CD14-positive monocyte (primary cell): ENCODE measurements around the gene CFAP43. TPM values are rescaled to one million over a fixed set of nuclear protein-coding genes. Genes with fewer than 3 reads are reported as not detected.
A peak's percentile ranks its signal among the peaks of the same experiment; 100 is the strongest.

Experiments
- DNase-seq, 3 donors: peaks; one replicate each; pipeline ENCODE4 v3.0.0-alpha.2; 2011 to 2022
- H2AFZ ChIP-seq: 2 replicates; pipeline ENCODE4 v1.6.0; 2012; ENCODE audit warnings: mild to moderate bottlenecking, low read depth, low read length, inconsistent platforms; ENCODE audit not compliant: insufficient read depth, poor library complexity, severe bottlenecking
- H3K27ac ChIP-seq, 2 donors: 1 replicate in 1 of 2; 2 replicates in 1 of 2; pipeline ENCODE4 v1.5.1; 2012 to 2013; ENCODE audit warnings: low read length in 2 of 2, control low read depth in 1 of 2, inconsistent platforms in 1 of 2, low read depth in 1 of 2, mild to moderate bottlenecking in 1 of 2
- H3K27me3 ChIP-seq, 2 donors: one replicate each; pipeline versions ENCODE4 v1.6.0 to v1.6.1; 2011 to 2013; ENCODE audit warnings: low read length in 2 of 2; ENCODE audit not compliant: control insufficient read depth in 2 of 2, insufficient read depth in 2 of 2
- H3K36me3 ChIP-seq, 2 donors: replicated peaks in 1 of 2; 1 replicate in 1 of 2; 2 replicates in 1 of 2; pipeline versions ENCODE4 v1.5.1 to v1.6.1; 2012 to 2013; ENCODE audit warnings: low read length in 2 of 2, control low read depth in 1 of 2, inconsistent platforms in 1 of 2, mild to moderate bottlenecking in 1 of 2; ENCODE audit not compliant: insufficient read depth in 2 of 2, control insufficient read depth in 1 of 2
- H3K4me1 ChIP-seq, 2 donors: 1 replicate in 1 of 2; 2 replicates in 1 of 2; pipeline versions ENCODE4 v1.5.1 to v1.6.1; 2012 to 2013; ENCODE audit warnings: low read length in 2 of 2, control low read depth in 1 of 2, inconsistent platforms in 1 of 2, mild to moderate bottlenecking in 1 of 2, moderate library complexity in 1 of 2; ENCODE audit not compliant: insufficient read depth in 2 of 2, control insufficient read depth in 1 of 2
- H3K4me2 ChIP-seq: replicated peaks from 2 replicates; pipeline ENCODE3; 2012; ENCODE audit warnings: low read length, moderate library complexity, mild to moderate bottlenecking; ENCODE audit not compliant: poor library complexity, severe bottlenecking; ENCODE audit errors: extremely low read depth
- H3K4me3 ChIP-seq, 3 experiments: fragments of 200-600 bp in 1 of 3; sonication (generic) in 1 of 3; replicated peaks in 1 of 3; 1 replicate in 2 of 3; 2 replicates in 1 of 3; pipeline ENCODE4 v1.5.1; 2011 to 2013; ENCODE audit warnings: low read length in 3 of 3, mild to moderate bottlenecking in 3 of 3, control low read depth in 2 of 3, low read depth in 2 of 3, inconsistent platforms in 1 of 3, moderate library complexity in 1 of 3
- H3K79me2 ChIP-seq: 2 replicates; pipeline ENCODE4 v1.6.0; 2012; ENCODE audit warnings: mild to moderate bottlenecking, control low read depth, inconsistent platforms, low read length, moderate library complexity; ENCODE audit not compliant: insufficient read depth
- H3K9ac ChIP-seq: 2 replicates; pipeline ENCODE4 v1.6.0; 2017; ENCODE audit warnings: low read length, mild to moderate bottlenecking; ENCODE audit not compliant: insufficient read depth, poor library complexity, severe bottlenecking
- H3K9me3 ChIP-seq, 2 donors: replicated peaks in 1 of 2; 1 replicate in 1 of 2; 2 replicates in 1 of 2; pipeline versions ENCODE4 v1.5.1 to v1.6.1; 2012 to 2013; ENCODE audit warnings: low read length in 2 of 2, control low read depth in 1 of 2; ENCODE audit not compliant: control insufficient read depth in 1 of 2, insufficient read depth in 1 of 2
- H4K20me1 ChIP-seq: 2 replicates; pipeline ENCODE4 v1.6.0; 2012; ENCODE audit warnings: mild to moderate bottlenecking, low read length, control low read depth, moderate library complexity; ENCODE audit not compliant: insufficient read depth
- H3K27ac Mint-ChIP-seq, 7 donors: one replicate each; pipeline ENCODE4 v1.8.0; 2020; ENCODE audit warnings: mild to moderate bottlenecking in 7 of 7, mixed read lengths in 7 of 7, moderate library complexity in 6 of 7, inconsistent platforms in 2 of 7
- H3K27me3 Mint-ChIP-seq, 3 donors: one replicate each; pipeline ENCODE4 v1.8.0; 2021 to 2022; ENCODE audit warnings: low read depth in 3 of 3, mild to moderate bottlenecking in 3 of 3, mixed read lengths in 3 of 3, moderate library complexity in 3 of 3, inconsistent platforms in 1 of 3
- H3K36me3 Mint-ChIP-seq, 2 donors: one replicate each; pipeline ENCODE4 v1.8.0; 2020; ENCODE audit warnings: mixed read lengths in 2 of 2, inconsistent platforms in 1 of 2, mild to moderate bottlenecking in 1 of 2
- H3K4me1 Mint-ChIP-seq: one replicate; pipeline ENCODE4 v1.8.0; 2020; ENCODE audit warnings: mild to moderate bottlenecking, mixed read lengths
- H3K4me3 Mint-ChIP-seq, 2 donors: one replicate each; pipeline ENCODE4 v1.8.0; 2020; ENCODE audit warnings: mild to moderate bottlenecking in 2 of 2, mixed read lengths in 2 of 2, moderate library complexity in 1 of 2
- H3K9me3 Mint-ChIP-seq, 7 donors: one replicate each; pipeline ENCODE4 v1.8.0; 2020 to 2022; ENCODE audit warnings: mixed read lengths in 7 of 7, mild to moderate bottlenecking in 6 of 7, moderate library complexity in 6 of 7, inconsistent platforms in 2 of 7
- WGBS: methylation state at CpG from one replicate; pipeline ENCODE4 v1.1.5; 2013; ENCODE audit warnings: missing lambda C conversion rate; ENCODE audit not compliant: insufficient coverage; 5-methylcytosine and 5-hydroxymethylcytosine counted together
- intact Hi-C, 2 donors: fragments of 100-400 bp; cut with micrococcal nuclease; formaldehyde crosslinking; loops; one replicate each; pipeline versions ENCODE4 v1.15.0 to v1.15.1; 2023
- polyA plus RNA-seq, 3 donors: library from polyadenylated mRNA; depleted of rRNA in 1 of 3; unstranded in 2 of 3; stranded (reverse) in 1 of 3; fragments of 300-500 nt in 2 of 3; fragments of >200 nt in 1 of 3; fragmentation: Illumina TruSeq in 2 of 3; gene quantifications; 1 replicate in 2 of 3; 2 replicates in 1 of 3; pipeline ENCODE4 v1.2.3, GENCODE V29; 2012 to 2021
- TF ChIP-seq, protein P1 (sequence below): fragments of 200-600 bp; IDR thresholded peaks from one replicate; pipeline ENCODE4 v1.8.0; 2022; ENCODE audit warnings: antibody characterized with exemption, mild to moderate bottlenecking

The CFAP43 gene
- polyA plus RNA-seq, 3 donors: 0.06 TPM; not detected in 2

- Histone ChIP-seq H2AFZ (peak overlapping the region; percentile 94), H4K20me1 (no peaks in the 10 kb centered on the region), H3K4me1 (peaks cover 12 to 18% of the 10 kb centered on the region in 2 donors), H3K36me3 (peaks cover 5 to 18% of the 10 kb centered on the region in 2 donors), H3K27ac (peak overlapping the region; percentile 96 to 100), H3K79me2 (peaks cover 18% of the 10 kb centered on the region), H3K9ac (peak overlapping the region; percentile 99), H3K4me2 (peak overlapping the region; percentile 80), H3K27me3 (no peaks in the 10 kb centered on the region), H3K4me3 (peak overlapping the region; percentile 94 to 97 (median 95)), H3K9me3 (no peaks in the 10 kb centered on the region)
- Mint-ChIP-seq H3K27ac (peak overlapping the region; percentile 94 to 100 (median 99)), H3K9me3 (no peaks in the 10 kb centered on the region), H3K27me3 (no peaks in the 10 kb centered on the region), H3K4me3 (peak overlapping the region; percentile 86 to 90), H3K4me1 (peaks cover 14% of the 10 kb centered on the region), H3K36me3 (peaks cover 11 to 20% of the 10 kb centered on the region in 2 donors)
- intact Hi-C loops: loop anchor here (5.0 to 10.0 kb wide), 4 partner anchors 155 to 208 kb away; partner anchors contain the start of genes SLK (in 2 of the 2) and STN1 (in 2 of the 2)
- TF ChIP-seq, protein P1, sequence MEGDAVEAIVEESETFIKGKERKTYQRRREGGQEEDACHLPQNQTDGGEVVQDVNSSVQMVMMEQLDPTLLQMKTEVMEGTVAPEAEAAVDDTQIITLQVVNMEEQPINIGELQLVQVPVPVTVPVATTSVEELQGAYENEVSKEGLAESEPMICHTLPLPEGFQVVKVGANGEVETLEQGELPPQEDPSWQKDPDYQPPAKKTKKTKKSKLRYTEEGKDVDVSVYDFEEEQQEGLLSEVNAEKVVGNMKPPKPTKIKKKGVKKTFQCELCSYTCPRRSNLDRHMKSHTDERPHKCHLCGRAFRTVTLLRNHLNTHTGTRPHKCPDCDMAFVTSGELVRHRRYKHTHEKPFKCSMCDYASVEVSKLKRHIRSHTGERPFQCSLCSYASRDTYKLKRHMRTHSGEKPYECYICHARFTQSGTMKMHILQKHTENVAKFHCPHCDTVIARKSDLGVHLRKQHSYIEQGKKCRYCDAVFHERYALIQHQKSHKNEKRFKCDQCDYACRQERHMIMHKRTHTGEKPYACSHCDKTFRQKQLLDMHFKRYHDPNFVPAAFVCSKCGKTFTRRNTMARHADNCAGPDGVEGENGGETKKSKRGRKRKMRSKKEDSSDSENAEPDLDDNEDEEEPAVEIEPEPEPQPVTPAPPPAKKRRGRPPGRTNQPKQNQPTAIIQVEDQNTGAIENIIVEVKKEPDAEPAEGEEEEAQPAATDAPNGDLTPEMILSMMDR: no peak
- WGBS: 0% methylated on average over 10 of the region's 23 CpGs
- peak in 1 of 3 donors; percentile 14 for DNase-seq
Measured at GRCh38 chr10:104122225-104123107, 109.7 kb downstream of the CFAP43 start.

DNA sequence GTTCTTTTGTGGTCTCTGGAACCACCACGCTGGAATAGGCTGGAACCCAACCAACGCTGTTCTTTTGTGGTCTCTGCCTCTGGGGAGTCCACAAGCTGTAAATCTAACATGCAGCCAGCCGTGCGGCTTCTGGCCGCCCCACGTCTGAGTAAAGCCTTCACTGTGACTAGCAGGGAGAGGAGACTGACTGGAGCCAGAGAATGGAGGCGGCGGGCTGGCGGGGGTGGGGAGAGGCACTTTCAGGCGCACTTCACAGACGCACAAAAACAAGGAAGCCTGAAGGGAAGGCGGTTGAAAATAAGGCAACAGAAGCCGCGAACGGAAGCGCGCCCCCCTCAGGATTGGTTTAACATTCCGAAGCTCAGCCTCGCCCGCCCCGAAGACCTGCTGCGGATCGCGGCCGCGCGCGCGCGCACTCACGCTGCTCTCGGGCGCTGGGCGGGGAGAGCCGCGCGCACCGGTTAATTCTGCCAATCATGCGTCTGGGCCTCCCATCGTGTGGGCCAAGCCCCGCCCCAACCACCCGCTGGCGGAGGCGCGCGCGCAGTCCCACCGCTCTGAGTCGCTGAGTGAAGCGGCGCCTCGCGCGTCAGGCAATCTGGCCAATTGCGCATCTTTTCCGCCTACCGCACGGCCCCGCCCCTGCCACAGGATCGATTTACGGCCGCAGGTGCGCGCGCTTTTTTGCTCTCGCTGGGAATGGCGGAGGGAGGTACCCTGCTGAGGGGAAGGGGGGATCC lies 110.5 kb downstream of the CFAP43 start, which contains the start of gene SFR1:
TSS of gene SFR1 (plus strand) at position 687 of the 740 bp plus-strand sequence. CDS start at position 700, 13 bp downstream.
- H3K9me3 Mint-ChIP-seq: no peaks in the 10 kb centered on the region
- peaks cover 0 to 5% (median 1%) of the 10 kb centered on the region in 3 donors for H3K27me3 Mint-ChIP-seq
- H3K36me3 Mint-ChIP-seq: peaks cover 11 to 20% of the 10 kb centered on the region in 2 donors
- H3K4me1 ChIP-seq: peaks cover 12 to 18% of the 10 kb centered on the region in 2 donors
- DNase-seq: peak; percentile 98 to 99 (median 99)
- H3K4me2 ChIP-seq: peak within 1 kb of the TSS; percentile 80
- peak within 1 kb of the TSS; percentile 94 for H2AFZ ChIP-seq
- H3K9ac ChIP-seq: peak within 1 kb of the TSS; percentile 99
- peak within 1 kb of the TSS; percentile 94 to 97 (median 95) for H3K4me3 ChIP-seq
- peaks cover 18% of the 10 kb centered on the region for H3K79me2 ChIP-seq
- intact Hi-C loops: loop anchor here (5.0 to 10.0 kb wide), 4 partner anchors 154 to 207 kb away; partner anchors contain the start of genes SLK (in 2 of the 2) and STN1 (in 2 of the 2)
- TF ChIP-seq, protein P1: peak; percentile 62
- under 1% methylated on average over 67 of the region's 67 CpGs for WGBS
- peak within 1 kb of the TSS; percentile 96 to 100 for H3K27ac ChIP-seq
- peaks cover 14% of the 10 kb centered on the region for H3K4me1 Mint-ChIP-seq
- H4K20me1 ChIP-seq: no peaks in the 10 kb centered on the region
- H3K27ac Mint-ChIP-seq: peak within 1 kb of the TSS; percentile 98 to 100 (median 99)
- no peaks in the 10 kb centered on the region for H3K9me3 ChIP-seq
- H3K27me3 ChIP-seq: no peaks in the 10 kb centered on the region
- H3K36me3 ChIP-seq: peaks cover 5 to 16% of the 10 kb centered on the region in 2 donors
- H3K4me3 Mint-ChIP-seq: peak within 1 kb of the TSS; percentile 86 to 91
